ENCODE results near the gene OR13C2.

The OR13C2 gene

DNA sequence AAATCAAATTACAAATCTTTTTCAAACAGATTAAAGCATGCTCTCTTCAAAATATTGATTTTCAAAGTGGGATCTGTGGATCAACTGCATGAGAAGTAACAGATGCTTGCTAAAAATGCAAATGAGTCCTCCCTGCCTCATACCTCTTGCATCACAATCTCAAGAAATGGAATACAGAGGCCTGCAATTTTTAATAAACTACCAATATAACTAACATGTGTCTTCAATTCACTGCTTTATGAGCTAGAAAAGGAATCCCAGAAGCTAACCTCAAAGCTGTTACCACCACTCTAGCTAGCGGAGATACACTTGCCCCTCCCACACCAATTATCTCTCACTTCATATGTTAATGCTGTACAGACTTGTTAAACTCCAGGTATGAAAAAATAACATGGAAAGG, 15.8 kb downstream of the OR13C2 start:
- no peaks in the 10 kb centered on the region for H3K9me3 ChIP-seq (ENCODE audit: control insufficient read depth, low read length)
- H3K4me1 ChIP-seq (ENCODE audit: control insufficient read depth, insufficient read depth, low read length): no peaks in the 10 kb centered on the region
- H3K27me3 ChIP-seq (ENCODE audit: control insufficient read depth, insufficient read depth, low read length): no peaks in the 10 kb centered on the region
- no peaks in the 10 kb centered on the region for H3K36me3 ChIP-seq (ENCODE audit: control insufficient read depth, insufficient read depth, low read length)
- H3K4me3 ChIP-seq (ENCODE audit: low read length): no peak overlapping the region
- no peak overlapping the region for H3K9ac ChIP-seq (ENCODE audit: low read length)

GRCh38 chr9:104586496-104587180, 18.8 kb downstream of the OR13C2 start:
- H3K27me3 ChIP-seq (ENCODE audit: control insufficient read depth, insufficient read depth, low read length): no peaks in the 10 kb centered on the region
- no peak overlapping the region for H3K4me3 ChIP-seq (ENCODE audit: low read length)
- no peaks in the 10 kb centered on the region for H3K9me3 ChIP-seq (ENCODE audit: control insufficient read depth, low read length)
- no peak overlapping the region for H3K9ac ChIP-seq (ENCODE audit: low read length)
- no peaks in the 10 kb centered on the region for H3K36me3 ChIP-seq (ENCODE audit: control insufficient read depth, insufficient read depth, low read length)
- H3K4me1 ChIP-seq (ENCODE audit: control insufficient read depth, insufficient read depth, low read length): no peaks in the 10 kb centered on the region

- Histone ChIP-seq H3K27me3 (ENCODE audit: control insufficient read depth, insufficient read depth, low read length) (no peaks in the 10 kb centered on the region), H3K4me3 (ENCODE audit: low read length) (no peak overlapping the region), H3K9ac (ENCODE audit: low read length) (no peak overlapping the region), H3K4me1 (ENCODE audit: control insufficient read depth, insufficient read depth, low read length) (no peaks in the 10 kb centered on the region), H3K36me3 (ENCODE audit: control insufficient read depth, insufficient read depth, low read length) (no peaks in the 10 kb centered on the region), H3K9me3 (ENCODE audit: control insufficient read depth, low read length) (no peaks in the 10 kb centered on the region)
Observed at GRCh38 chr9:104580562-104580961, 24.9 kb downstream of the OR13C2 start.

- Histone ChIP-seq H3K27me3 (ENCODE audit: control insufficient read depth, insufficient read depth, low read length) (no peaks in the 10 kb centered on the region), H3K4me1 (ENCODE audit: control insufficient read depth, insufficient read depth, low read length) (no peaks in the 10 kb centered on the region), H3K9me3 (ENCODE audit: control insufficient read depth, low read length) (no peaks in the 10 kb centered on the region), H3K9ac (ENCODE audit: low read length) (no peak overlapping the region), H3K4me3 (ENCODE audit: low read length) (no peak overlapping the region), H3K36me3 (ENCODE audit: control insufficient read depth, insufficient read depth, low read length) (no peaks in the 10 kb centered on the region)
Observed at GRCh38 chr9:104577263-104577662, 28.2 kb downstream of the OR13C2 start.

- Histone ChIP-seq H3K4me3 (ENCODE audit: low read length) (no peak overlapping the region), H3K9me3 (ENCODE audit: control insufficient read depth, low read length) (no peaks in the 10 kb centered on the region), H3K36me3 (ENCODE audit: control insufficient read depth, insufficient read depth, low read length) (no peaks in the 10 kb centered on the region), H3K9ac (ENCODE audit: low read length) (no peak overlapping the region), H3K27me3 (ENCODE audit: control insufficient read depth, insufficient read depth, low read length) (no peaks in the 10 kb centered on the region), H3K4me1 (ENCODE audit: control insufficient read depth, insufficient read depth, low read length) (no peaks in the 10 kb centered on the region)
Observed at GRCh38 chr9:104575456-104575855, 30.0 kb downstream of the OR13C2 start.

- Histone ChIP-seq H3K9ac (ENCODE audit: low read length) (no peak overlapping the region), H3K9me3 (ENCODE audit: control insufficient read depth, low read length) (no peaks in the 10 kb centered on the region), H3K4me1 (ENCODE audit: control insufficient read depth, insufficient read depth, low read length) (no peaks in the 10 kb centered on the region), H3K4me3 (ENCODE audit: low read length) (no peak overlapping the region), H3K27me3 (ENCODE audit: control insufficient read depth, insufficient read depth, low read length) (no peaks in the 10 kb centered on the region), H3K36me3 (ENCODE audit: control insufficient read depth, insufficient read depth, low read length) (no peaks in the 10 kb centered on the region)
Observed at GRCh38 chr9:104572612-104573011, 32.8 kb downstream of the OR13C2 start.

DNA sequence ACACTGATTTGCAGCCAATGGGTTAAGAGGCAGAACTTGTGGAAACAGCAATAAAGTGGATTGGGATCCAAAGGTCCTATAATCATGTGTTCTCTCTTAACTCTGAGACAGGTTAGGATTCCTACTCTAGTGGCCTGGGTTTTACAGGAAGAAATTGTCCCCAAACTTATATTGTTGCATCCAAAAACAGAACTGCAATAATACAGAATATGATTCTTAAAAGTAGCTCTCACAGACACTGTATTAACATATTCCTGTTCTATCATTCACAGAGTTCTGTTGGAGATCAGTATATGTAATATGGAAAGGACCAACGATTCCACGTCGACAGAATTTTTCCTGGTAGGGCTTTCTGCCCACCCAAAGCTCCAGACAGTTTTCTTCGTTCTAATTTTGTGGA, 36.6 kb downstream of the OR13C2 start, which contains the start of gene OR13C8:
TSS of gene OR13C8 (plus strand) at position 301 of the 400 bp plus-strand sequence. CDS start at position 301, 0 bp downstream.
- no peak within 1 kb of the TSS for H3K9ac ChIP-seq (ENCODE audit: low read length)
- no peaks in the 10 kb centered on the region for H3K27me3 ChIP-seq (ENCODE audit: control insufficient read depth, insufficient read depth, low read length)
- H3K4me3 ChIP-seq (ENCODE audit: low read length): no peak within 1 kb of the TSS
- no peaks in the 10 kb centered on the region for H3K4me1 ChIP-seq (ENCODE audit: control insufficient read depth, insufficient read depth, low read length)
- H3K9me3 ChIP-seq (ENCODE audit: control insufficient read depth, low read length): no peaks in the 10 kb centered on the region
- no peaks in the 10 kb centered on the region for H3K36me3 ChIP-seq (ENCODE audit: control insufficient read depth, insufficient read depth, low read length)

GRCh38 chr9:104564358-104564757, 41.1 kb downstream of the OR13C2 start:
- no peaks in the 10 kb centered on the region for H3K36me3 ChIP-seq (ENCODE audit: control insufficient read depth, insufficient read depth, low read length)
- no peaks in the 10 kb centered on the region for H3K27me3 ChIP-seq (ENCODE audit: control insufficient read depth, insufficient read depth, low read length)
- no peaks in the 10 kb centered on the region for H3K4me1 ChIP-seq (ENCODE audit: control insufficient read depth, insufficient read depth, low read length)
- no peak overlapping the region for H3K4me3 ChIP-seq (ENCODE audit: low read length)
- no peaks in the 10 kb centered on the region for H3K9me3 ChIP-seq (ENCODE audit: control insufficient read depth, low read length)
- H3K9ac ChIP-seq (ENCODE audit: low read length): no peak overlapping the region

DNA sequence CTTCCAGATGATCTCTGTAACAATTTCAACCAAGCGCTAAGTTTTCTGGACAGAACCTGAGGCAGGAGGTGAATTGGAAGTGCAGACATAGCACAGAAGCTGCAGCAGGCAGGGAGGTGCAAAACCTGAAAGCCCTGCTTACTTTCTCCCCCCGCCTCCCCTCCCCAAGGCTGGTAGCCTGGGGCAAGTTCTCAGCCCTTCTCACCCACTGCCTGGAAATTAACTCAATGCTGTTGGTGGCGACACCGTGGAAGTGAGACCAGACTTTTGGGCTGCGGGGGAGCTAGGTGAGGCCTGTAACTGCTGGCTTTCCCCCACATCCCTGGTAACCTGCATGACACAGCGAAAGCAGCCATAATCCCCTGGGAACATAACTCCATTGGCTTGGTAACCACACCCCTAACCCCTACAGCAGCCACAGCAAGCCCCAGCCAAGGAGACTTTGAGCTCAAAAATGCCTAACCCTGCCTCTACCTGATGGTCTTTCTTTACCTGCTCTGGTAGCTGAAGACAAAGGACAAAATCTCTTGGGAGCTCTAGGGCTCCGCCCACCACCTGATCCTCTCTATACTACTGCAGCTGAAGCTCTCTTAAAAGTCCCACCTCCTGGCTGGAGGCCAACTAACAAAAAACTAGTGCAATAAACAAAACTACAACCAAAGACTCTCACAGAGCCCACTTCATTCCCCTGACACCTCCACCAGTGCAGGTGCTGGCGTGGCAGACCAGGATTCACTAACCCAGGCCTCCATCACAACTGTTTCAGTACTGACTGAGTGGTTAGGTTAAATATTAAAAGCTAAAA, 48.4 kb downstream of the OR13C2 start:
- Histone ChIP-seq H3K9ac (ENCODE audit: low read length) (no peak overlapping the region), H3K27me3 (ENCODE audit: control insufficient read depth, insufficient read depth, low read length) (no peaks in the 10 kb centered on the region), H3K4me1 (ENCODE audit: control insufficient read depth, insufficient read depth, low read length) (no peaks in the 10 kb centered on the region), H3K4me3 (ENCODE audit: low read length) (no peak overlapping the region), H3K9me3 (ENCODE audit: control insufficient read depth, low read length) (no peaks in the 10 kb centered on the region), H3K36me3 (ENCODE audit: control insufficient read depth, insufficient read depth, low read length) (no peaks in the 10 kb centered on the region)

- H3K4me3 ChIP-seq (ENCODE audit: low read length): no peak overlapping the region
Observed at GRCh38 chr9:104555521-104555920, 49.9 kb downstream of the OR13C2 start.

More at GRCh38 chr9:104555521-104555920, 49.9 kb downstream of the OR13C2 start:
- H3K9me3 ChIP-seq (ENCODE audit: control insufficient read depth, low read length): no peaks in the 10 kb centered on the region
- H3K36me3 ChIP-seq (ENCODE audit: control insufficient read depth, insufficient read depth, low read length): no peaks in the 10 kb centered on the region
- H3K27me3 ChIP-seq (ENCODE audit: control insufficient read depth, insufficient read depth, low read length): no peaks in the 10 kb centered on the region
- no peak overlapping the region for H3K9ac ChIP-seq (ENCODE audit: low read length)
- H3K4me1 ChIP-seq (ENCODE audit: control insufficient read depth, insufficient read depth, low read length): no peaks in the 10 kb centered on the region
